GM23338 (cell line): ENCODE measurements around the gene AGBL4. TPM values are rescaled to one million over a fixed set of nuclear protein-coding genes. Genes with fewer than 3 reads are reported as not detected.
"Not testable (repeated sequence)": the region's sequence is repeated elsewhere in the genome, so short reads cannot be mapped to it uniquely, and the experiment has no call there.

Experiments
- ATAC-seq: fragments of 200-7000 bp; cut with Tn5 transposase; 3 replicates; pipeline ENCODE4 v1.9.1; 2020
- DNase-seq: peaks from one replicate; pipeline ENCODE4 v3.0.0-alpha.2; 2015; ENCODE audit warnings: low spot score
- H2AFZ ChIP-seq: fragments of 200-600 bp; sonication (generic); 2 replicates; pipeline ENCODE4 v1.8.0; 2016; ENCODE audit warnings: antibody characterized with exemption, mild to moderate bottlenecking, moderate library complexity
- H3F3A ChIP-seq: fragments of 200-600 bp; sonication (generic); replicated peaks from 2 replicates; pipeline ENCODE4 v1.8.0; 2017; ENCODE audit warnings: antibody characterized with exemption, mixed run types, low read depth
- H3K27ac ChIP-seq: fragments of 200-600 bp; sonication (generic); 2 replicates; pipeline ENCODE4 v1.6.1; 2016; ENCODE audit warnings: low read depth
- H3K27me3 ChIP-seq: fragments of 200-600 bp; sonication (generic); 2 replicates; pipeline ENCODE4 v1.8.0; 2016; ENCODE audit warnings: mild to moderate bottlenecking, mixed run types, moderate library complexity; ENCODE audit not compliant: insufficient read depth
- H3K36me3 ChIP-seq: fragments of 200-600 bp; sonication (generic); 2 replicates; pipeline ENCODE4 v1.8.0; 2016; ENCODE audit warnings: mild to moderate bottlenecking; ENCODE audit not compliant: insufficient read depth
- H3K4me1 ChIP-seq: fragments of 200-600 bp; sonication (generic); 2 replicates; pipeline ENCODE4 v1.8.0; 2016; ENCODE audit warnings: mild to moderate bottlenecking, moderate library complexity; ENCODE audit not compliant: insufficient read depth
- H3K4me2 ChIP-seq: fragments of 200-600 bp; sonication (generic); 2 replicates; pipeline ENCODE4 v1.7.1; 2017; ENCODE audit warnings: mixed run types
- H3K4me3 ChIP-seq: fragments of 200-600 bp; sonication (generic); 2 replicates; pipeline ENCODE4 v1.6.1; 2016; ENCODE audit warnings: mixed run types
- H3K79me2 ChIP-seq: fragments of 200-600 bp; sonication (generic); replicated peaks from 2 replicates; pipeline ENCODE4 v1.8.0; 2017; ENCODE audit warnings: mild to moderate bottlenecking; ENCODE audit not compliant: insufficient read depth
- H3K9me2 ChIP-seq: fragments of 200-600 bp; sonication (generic); 2 replicates; pipeline ENCODE4 v1.8.0; 2017; ENCODE audit not compliant: insufficient read depth
- H4K20me1 ChIP-seq: fragments of 200-600 bp; sonication (generic); replicated peaks from 2 replicates; pipeline ENCODE4 v1.8.0; 2017; ENCODE audit warnings: mild to moderate bottlenecking; ENCODE audit not compliant: insufficient read depth
- H3K27ac Mint-ChIP-seq: 2 replicates; pipeline ENCODE4 v1.8.0; 2020; ENCODE audit warnings: inconsistent platforms, mild to moderate bottlenecking, moderate library complexity, mixed read lengths
- H3K27me3 Mint-ChIP-seq: 3 replicates; pipeline ENCODE4 v1.8.0; 2022; ENCODE audit warnings: low read depth, mild to moderate bottlenecking, moderate library complexity, mixed read lengths, inconsistent platforms; ENCODE audit not compliant: insufficient read depth, poor library complexity
- H3K36me3 Mint-ChIP-seq: 3 replicates; pipeline ENCODE4 v1.8.0; 2021; ENCODE audit warnings: low read depth, mild to moderate bottlenecking, inconsistent platforms, moderate library complexity, mixed read lengths
- H3K4me1 Mint-ChIP-seq: 3 replicates; pipeline ENCODE4 v1.8.0; 2020; ENCODE audit warnings: mild to moderate bottlenecking, inconsistent platforms, mixed read lengths
- H3K4me3 Mint-ChIP-seq: 3 replicates; pipeline ENCODE4 v1.8.0; 2021; ENCODE audit warnings: moderate library complexity, mild to moderate bottlenecking, inconsistent platforms, mixed read lengths
- H3K9me3 Mint-ChIP-seq: 3 replicates; pipeline ENCODE4 v1.8.0; 2020; ENCODE audit warnings: moderate library complexity, mild to moderate bottlenecking, inconsistent platforms, mixed read lengths
- CREB1 ChIP-seq: fragments of 250-450 bp; sonication (Bioruptor Pico); IDR thresholded peaks from 2 replicates; pipeline ENCODE4 v1.5.0; 2020; ENCODE audit warnings: low read depth, mild to moderate bottlenecking, moderate library complexity
- CTCF ChIP-seq, 2 experiments: fragments of 200-600 bp in 1 of 2; sonication (generic) in 1 of 2; conservative IDR thresholded peaks; 2 replicates each; pipeline versions ENCODE4 v1.5.1 to v1.6.1; 2016 to 2017; ENCODE audit warnings: antibody characterized with exemption in 2 of 2, low read depth in 2 of 2, mild to moderate bottlenecking in 2 of 2, moderate library complexity in 1 of 2
- ETS1 ChIP-seq: IDR thresholded peaks from 2 replicates; pipeline ENCODE4 v1.6.1; 2016; ENCODE audit warnings: antibody characterized with exemption
- EZH2 ChIP-seq: fragments of 200-600 bp; sonication (generic); IDR thresholded peaks from one replicate; pipeline ENCODE4 v1.8.0; 2017; ENCODE audit warnings: antibody characterized with exemption, mild to moderate bottlenecking, low read depth; ENCODE audit not compliant: unreplicated experiment
- EZH2phosphoT487 ChIP-seq: fragments of 200-600 bp; sonication (generic); IDR thresholded peaks from one replicate; pipeline ENCODE4 v1.8.1; 2018; ENCODE audit warnings: antibody characterized with exemption; ENCODE audit not compliant: unreplicated experiment
- JUNB ChIP-seq: IDR thresholded peaks from one replicate; pipeline ENCODE4 v1.6.1; 2016; ENCODE audit warnings: antibody characterized with exemption; ENCODE audit not compliant: unreplicated experiment
- NANOG ChIP-seq: IDR thresholded peaks from 2 replicates; pipeline ENCODE4 v1.6.1; 2016; ENCODE audit warnings: antibody characterized with exemption, borderline replicate concordance
- POLR2AphosphoS5 ChIP-seq: IDR thresholded peaks from 2 replicates; pipeline ENCODE4 v1.6.1; 2016; ENCODE audit warnings: antibody characterized with exemption, low read depth
- ZNF114 ChIP-seq: fragments of 250-450 bp; sonication (Bioruptor Pico); IDR thresholded peaks from 2 replicates; pipeline ENCODE4 v1.5.0; 2020; ENCODE audit warnings: mild to moderate bottlenecking, moderate library complexity
- ZNF331 ChIP-seq: fragments of 250-450 bp; sonication (Bioruptor Pico); IDR thresholded peaks from 2 replicates; pipeline ENCODE4 v1.5.0; 2020; ENCODE audit warnings: low read depth, mild to moderate bottlenecking, moderate library complexity
- polyA plus RNA-seq: library from polyadenylated mRNA; unstranded; fragments of >200 nt; fragmentation: Nextera tagmentation; extraction: Ambion mirVana; gene quantifications from 2 replicates; pipeline ENCODE4 v1.2.1, GENCODE V29; 2016
- total RNA-seq: library from RNA; depleted of rRNA; stranded (reverse); fragments of >200 nt; shearing (Covaris generic); gene quantifications from 2 replicates; pipeline ENCODE4 v1.2.3, GENCODE V29; 2014
- TF ChIP-seq, protein P1 (sequence below): IDR thresholded peaks from one replicate; pipeline ENCODE4 v1.6.1; 2018; ENCODE audit warnings: antibody characterized with exemption; ENCODE audit not compliant: unreplicated experiment

The AGBL4 gene
- total and polyA plus RNA-seq, 2 experiments from 2014 or later, result 0.91 to 1.5 TPM

DNA sequence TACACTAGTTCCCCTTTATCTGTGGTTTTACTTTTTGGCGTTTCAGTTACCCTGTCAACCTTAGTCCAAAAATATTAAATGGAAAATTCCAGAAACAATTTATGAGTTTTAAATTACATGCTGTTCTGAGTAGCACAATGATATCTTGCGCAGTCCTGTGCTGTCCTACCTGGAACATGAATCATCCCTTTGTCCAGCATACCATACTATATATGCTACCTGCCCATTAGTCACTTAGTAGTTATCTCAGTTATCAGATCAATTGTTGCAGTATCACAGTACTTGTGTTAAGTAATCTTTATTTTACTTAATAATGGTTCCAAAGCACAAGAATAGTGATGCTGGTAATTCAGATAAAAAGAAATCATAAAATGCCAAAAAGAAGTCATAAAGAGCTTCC is 52.7 kb downstream of the AGBL4 start (continued):
- no peak for TF ChIP-seq ZNF331 (CRISPR knock-in tag)
- TF ChIP-seq ZNF114, result no peak
- no peak for TF ChIP-seq JUNB
- TF ChIP-seq CTCF (conservative IDR thresholded peaks at IDR 0.05; ENCODE audit: low read depth in 2 of 2), result no peak
- TF ChIP-seq CREB1 (CRISPR knock-in tag), result no peak

- no peaks in the 10 kb centered on the region for H3K27me3 Mint-ChIP-seq
- H2AFZ ChIP-seq, result no peak overlapping the region
- H3K4me1 ChIP-seq, result no peaks in the 10 kb centered on the region
- no peaks in the 10 kb centered on the region for H3K4me1 Mint-ChIP-seq
- no peak overlapping the region for H3K4me2 ChIP-seq
- no peaks in the 10 kb centered on the region for H3K27me3 ChIP-seq
- H3K27ac ChIP-seq, result no peak overlapping the region
- ATAC-seq, result no peak
- no peak for DNase-seq
- no peaks in the 10 kb centered on the region for H3K79me2 ChIP-seq
- no peak overlapping the region for H3K27ac Mint-ChIP-seq
- H3K9me2 ChIP-seq, result no peaks in the 10 kb centered on the region
- peaks cover 13% of the 10 kb centered on the region; the same call in 1 of the 3 replicates for H3K36me3 Mint-ChIP-seq
- no peak overlapping the region for H3K4me3 ChIP-seq
- no peaks in the 10 kb centered on the region for H4K20me1 ChIP-seq
- no peak overlapping the region for H3K4me3 Mint-ChIP-seq
- H3K36me3 ChIP-seq, result no peaks in the 10 kb centered on the region
- H3F3A ChIP-seq, result no peaks in the 10 kb centered on the region
- TF ChIP-seq ZNF331 (CRISPR knock-in tag) (no peak), NANOG (no peak), JUNB (no peak), EZH2phosphoT487 (no peak), EZH2 (no peak), ETS1 (no peak), POLR2AphosphoS5 (no peak), CREB1 (CRISPR knock-in tag) (no peak)
- TF ChIP-seq, protein P1, sequence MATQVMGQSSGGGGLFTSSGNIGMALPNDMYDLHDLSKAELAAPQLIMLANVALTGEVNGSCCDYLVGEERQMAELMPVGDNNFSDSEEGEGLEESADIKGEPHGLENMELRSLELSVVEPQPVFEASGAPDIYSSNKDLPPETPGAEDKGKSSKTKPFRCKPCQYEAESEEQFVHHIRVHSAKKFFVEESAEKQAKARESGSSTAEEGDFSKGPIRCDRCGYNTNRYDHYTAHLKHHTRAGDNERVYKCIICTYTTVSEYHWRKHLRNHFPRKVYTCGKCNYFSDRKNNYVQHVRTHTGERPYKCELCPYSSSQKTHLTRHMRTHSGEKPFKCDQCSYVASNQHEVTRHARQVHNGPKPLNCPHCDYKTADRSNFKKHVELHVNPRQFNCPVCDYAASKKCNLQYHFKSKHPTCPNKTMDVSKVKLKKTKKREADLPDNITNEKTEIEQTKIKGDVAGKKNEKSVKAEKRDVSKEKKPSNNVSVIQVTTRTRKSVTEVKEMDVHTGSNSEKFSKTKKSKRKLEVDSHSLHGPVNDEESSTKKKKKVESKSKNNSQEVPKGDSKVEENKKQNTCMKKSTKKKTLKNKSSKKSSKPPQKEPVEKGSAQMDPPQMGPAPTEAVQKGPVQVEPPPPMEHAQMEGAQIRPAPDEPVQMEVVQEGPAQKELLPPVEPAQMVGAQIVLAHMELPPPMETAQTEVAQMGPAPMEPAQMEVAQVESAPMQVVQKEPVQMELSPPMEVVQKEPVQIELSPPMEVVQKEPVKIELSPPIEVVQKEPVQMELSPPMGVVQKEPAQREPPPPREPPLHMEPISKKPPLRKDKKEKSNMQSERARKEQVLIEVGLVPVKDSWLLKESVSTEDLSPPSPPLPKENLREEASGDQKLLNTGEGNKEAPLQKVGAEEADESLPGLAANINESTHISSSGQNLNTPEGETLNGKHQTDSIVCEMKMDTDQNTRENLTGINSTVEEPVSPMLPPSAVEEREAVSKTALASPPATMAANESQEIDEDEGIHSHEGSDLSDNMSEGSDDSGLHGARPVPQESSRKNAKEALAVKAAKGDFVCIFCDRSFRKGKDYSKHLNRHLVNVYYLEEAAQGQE, result no peak
- H3K9me3 Mint-ChIP-seq, result peaks cover 82% of the 10 kb centered on the region
Observed at GRCh38 chr1:49951385-49951784, 72.4 kb downstream of the AGBL4 start.

DNA sequence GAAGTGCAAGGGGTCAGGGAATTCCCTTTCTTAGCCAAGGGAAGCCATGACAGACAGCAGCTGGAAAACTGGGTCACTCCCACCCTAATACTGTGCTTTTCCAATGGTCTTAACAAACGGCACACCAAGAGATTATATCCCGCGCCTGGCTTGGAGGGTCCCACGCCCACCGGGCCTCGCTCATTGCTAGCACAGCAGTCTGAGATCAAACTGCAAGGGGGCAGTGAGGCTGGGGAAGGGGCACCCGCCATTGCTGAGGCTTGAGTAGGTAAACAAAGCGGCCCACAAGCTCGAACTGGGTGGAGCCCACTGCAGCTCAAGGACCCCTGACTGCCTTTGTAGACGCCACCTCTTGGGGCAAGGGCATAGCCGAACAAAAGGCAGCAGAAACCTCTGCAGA is 108.5 kb downstream of the AGBL4 start:
- ATAC-seq, H3K27ac Mint-ChIP-seq, H3K4me1 ChIP-seq, H3K4me3 Mint-ChIP-seq, H4K20me1 ChIP-seq, H3K27me3 Mint-ChIP-seq, H3K9me2 ChIP-seq, H3K4me1 Mint-ChIP-seq, H3F3A ChIP-seq, H3K36me3 ChIP-seq, H3K27ac ChIP-seq, H3K4me2 ChIP-seq, H3K27me3 ChIP-seq, H2AFZ ChIP-seq, H3K79me2 ChIP-seq, DNase-seq, H3K4me3 ChIP-seq: not testable (repeated sequence)
- H3K9me3 Mint-ChIP-seq, result peaks cover 91% of the 10 kb centered on the region
- peaks cover 39% of the 10 kb centered on the region for H3K36me3 Mint-ChIP-seq
